T-helper 1 cell treated with Interleukin-12 subunit alpha and Interleukin-12 subunit beta and Interleukin-4 antibody, amounts not matched to agents 30 μg/mL and 1 μg/mL, for 36 hours (primary cell): ENCODE results near the gene HSPA6.
"Not testable (repeated sequence)": the region's sequence is repeated elsewhere in the genome, so short reads cannot be mapped to it uniquely, and the experiment has no call there.

ENCODE experiments used
- H3K27ac Mint-ChIP-seq: one replicate; pipeline ENCODE4 v1.8.0; 2021; ENCODE audit warnings: mild to moderate bottlenecking, mixed read lengths
- H3K27me3 Mint-ChIP-seq: one replicate; pipeline ENCODE4 v1.8.0; 2021; ENCODE audit warnings: low read depth, mixed read lengths
- H3K36me3 Mint-ChIP-seq: one replicate; pipeline ENCODE4 v1.8.0; 2021; ENCODE audit warnings: low read depth, mixed read lengths
- H3K4me1 Mint-ChIP-seq: one replicate; pipeline ENCODE4 v1.8.0; 2021; ENCODE audit warnings: low read depth, mixed read lengths
- H3K4me3 Mint-ChIP-seq: one replicate; pipeline ENCODE4 v1.8.0; 2021; ENCODE audit warnings: mild to moderate bottlenecking, moderate library complexity, mixed read lengths
- H3K9me3 Mint-ChIP-seq: one replicate; pipeline ENCODE4 v1.8.0; 2021; ENCODE audit warnings: mixed read lengths

Gene HSPA6

DNA sequence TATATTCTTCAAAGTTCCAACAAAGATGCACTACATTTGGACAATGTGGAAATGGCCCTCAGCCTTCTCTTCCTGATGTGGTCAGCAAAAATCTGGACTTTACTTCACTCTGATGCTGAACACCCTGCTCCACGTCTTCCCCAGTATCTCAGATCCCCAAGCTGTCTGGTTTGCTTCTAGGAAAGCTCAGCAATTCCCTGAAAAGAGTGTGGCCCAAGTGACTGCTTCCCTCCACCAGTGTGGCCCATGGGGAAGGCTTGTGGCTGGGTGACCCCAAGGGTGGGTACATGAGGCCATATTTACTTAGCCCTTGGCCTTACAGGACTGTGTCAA is 10.9 kb upstream of the HSPA6 start:
- H3K4me1 Mint-ChIP-seq, H3K36me3 Mint-ChIP-seq, H3K9me3 Mint-ChIP-seq, H3K4me3 Mint-ChIP-seq, H3K27ac Mint-ChIP-seq, H3K27me3 Mint-ChIP-seq: not testable (repeated sequence)

DNA sequence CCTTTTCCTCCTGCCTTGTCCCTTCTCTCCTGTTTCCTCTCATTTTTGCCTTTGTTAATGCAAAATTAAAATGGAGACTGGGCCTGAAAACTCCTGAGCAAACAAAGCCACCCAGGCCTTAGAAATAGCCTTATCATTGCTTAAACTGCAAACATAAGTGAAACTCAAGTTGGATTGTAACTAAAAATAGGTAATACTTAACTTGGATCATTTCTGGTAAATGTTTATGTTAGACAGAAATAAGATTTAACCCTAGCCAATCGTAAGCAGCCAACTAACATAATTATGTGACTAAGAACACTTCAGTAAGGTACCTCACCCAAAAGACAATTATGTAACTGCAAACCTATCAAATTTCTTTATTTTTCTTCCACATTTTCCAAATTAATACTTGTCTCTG is 10.4 kb upstream of the HSPA6 start:
- not testable (repeated sequence) for H3K27me3 Mint-ChIP-seq, H3K4me3 Mint-ChIP-seq, H3K9me3 Mint-ChIP-seq, H3K27ac Mint-ChIP-seq, H3K4me1 Mint-ChIP-seq, H3K36me3 Mint-ChIP-seq

DNA sequence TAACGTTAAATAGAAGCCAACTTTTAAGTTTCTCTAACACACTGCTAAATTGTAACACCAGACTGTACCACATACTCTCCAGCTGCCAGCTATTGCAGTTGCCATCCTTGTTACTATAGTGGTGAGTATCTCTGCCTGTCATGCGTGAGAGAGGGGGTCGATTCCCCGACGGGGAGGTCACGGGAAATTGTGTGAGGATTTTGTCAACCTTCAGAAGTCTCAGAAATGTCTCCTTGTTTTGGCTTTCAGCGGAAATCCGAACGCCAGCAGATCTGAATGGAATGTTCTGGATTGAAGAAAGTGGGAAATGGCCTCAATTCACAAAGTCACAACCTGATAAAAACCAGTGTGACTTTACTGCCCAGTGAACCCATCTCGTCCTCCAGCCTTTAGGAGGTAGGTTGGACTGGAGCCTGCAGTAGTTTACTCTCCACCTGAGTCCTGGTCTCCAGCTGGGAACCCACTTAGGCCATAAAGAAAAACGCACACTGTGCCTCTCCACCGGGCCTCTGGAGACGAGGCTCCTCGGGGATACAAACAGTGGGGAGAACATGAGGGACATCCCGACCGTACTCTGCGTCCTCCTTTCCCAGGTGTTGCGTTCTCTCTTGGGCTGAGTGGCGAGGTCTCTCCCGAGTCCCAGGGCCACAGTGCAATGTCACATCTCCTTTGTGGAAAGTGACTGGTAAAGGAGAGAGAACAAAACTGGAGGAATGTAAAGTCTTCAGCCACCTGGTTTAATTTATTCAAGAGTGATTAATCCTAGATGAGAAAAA is 1.1 kb upstream of the HSPA6 start:
- peaks cover 12% of the 10 kb centered on the region for H3K4me1 Mint-ChIP-seq
- peak overlapping the region; percentile 87 for H3K27ac Mint-ChIP-seq
- H3K27me3 Mint-ChIP-seq = peaks cover 50% of the 10 kb centered on the region
- not testable (repeated sequence) for H3K9me3 Mint-ChIP-seq, H3K36me3 Mint-ChIP-seq
- peak overlapping the region; percentile 84 for H3K4me3 Mint-ChIP-seq

DNA sequence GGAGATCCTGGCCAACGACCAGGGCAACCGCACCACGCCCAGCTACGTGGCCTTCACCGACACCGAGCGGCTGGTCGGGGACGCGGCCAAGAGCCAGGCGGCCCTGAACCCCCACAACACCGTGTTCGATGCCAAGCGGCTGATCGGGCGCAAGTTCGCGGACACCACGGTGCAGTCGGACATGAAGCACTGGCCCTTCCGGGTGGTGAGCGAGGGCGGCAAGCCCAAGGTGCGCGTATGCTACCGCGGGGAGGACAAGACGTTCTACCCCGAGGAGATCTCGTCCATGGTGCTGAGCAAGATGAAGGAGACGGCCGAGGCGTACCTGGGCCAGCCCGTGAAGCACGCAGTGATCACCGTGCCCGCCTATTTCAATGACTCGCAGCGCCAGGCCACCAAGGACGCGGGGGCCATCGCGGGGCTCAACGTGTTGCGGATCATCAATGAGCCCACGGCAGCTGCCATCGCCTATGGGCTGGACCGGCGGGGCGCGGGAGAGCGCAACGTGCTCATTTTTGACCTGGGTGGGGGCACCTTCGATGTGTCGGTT is 477 bp downstream of the HSPA6 start:
- not testable (repeated sequence) for H3K27ac Mint-ChIP-seq, H3K36me3 Mint-ChIP-seq, H3K9me3 Mint-ChIP-seq
- H3K27me3 Mint-ChIP-seq = peaks cover 48% of the 10 kb centered on the region
- peaks cover 12% of the 10 kb centered on the region for H3K4me1 Mint-ChIP-seq
- H3K4me3 Mint-ChIP-seq = peak overlapping the region; percentile 76

DNA sequence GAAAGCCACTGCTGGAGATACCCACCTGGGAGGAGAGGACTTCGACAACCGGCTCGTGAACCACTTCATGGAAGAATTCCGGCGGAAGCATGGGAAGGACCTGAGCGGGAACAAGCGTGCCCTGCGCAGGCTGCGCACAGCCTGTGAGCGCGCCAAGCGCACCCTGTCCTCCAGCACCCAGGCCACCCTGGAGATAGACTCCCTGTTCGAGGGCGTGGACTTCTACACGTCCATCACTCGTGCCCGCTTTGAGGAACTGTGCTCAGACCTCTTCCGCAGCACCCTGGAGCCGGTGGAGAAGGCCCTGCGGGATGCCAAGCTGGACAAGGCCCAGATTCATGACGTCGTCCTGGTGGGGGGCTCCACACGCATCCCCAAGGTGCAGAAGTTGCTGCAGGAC is 981 bp downstream of the HSPA6 start:
- peak overlapping the region; percentile 76 for H3K4me3 Mint-ChIP-seq
- peaks cover 49% of the 10 kb centered on the region for H3K27me3 Mint-ChIP-seq

DNA sequence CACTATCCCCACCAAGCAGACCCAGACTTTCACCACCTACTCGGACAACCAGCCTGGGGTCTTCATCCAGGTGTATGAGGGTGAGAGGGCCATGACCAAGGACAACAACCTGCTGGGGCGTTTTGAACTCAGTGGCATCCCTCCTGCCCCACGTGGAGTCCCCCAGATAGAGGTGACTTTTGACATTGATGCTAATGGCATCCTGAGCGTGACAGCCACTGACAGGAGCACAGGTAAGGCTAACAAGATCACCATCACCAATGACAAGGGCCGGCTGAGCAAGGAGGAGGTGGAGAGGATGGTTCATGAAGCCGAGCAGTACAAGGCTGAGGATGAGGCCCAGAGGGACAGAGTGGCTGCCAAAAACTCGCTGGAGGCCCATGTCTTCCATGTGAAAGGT is 1.6 kb downstream of the HSPA6 start:
- not testable (repeated sequence) for H3K9me3 Mint-ChIP-seq, H3K27ac Mint-ChIP-seq, H3K4me3 Mint-ChIP-seq
- Mint-ChIP-seq H3K27me3 (peaks cover 55% of the 10 kb centered on the region), H3K36me3 (peaks cover 10% of the 10 kb centered on the region), H3K4me1 (peaks cover 22% of the 10 kb centered on the region)

More for the DNA sequence above, 981 bp downstream of the HSPA6 start:
- H3K9me3 Mint-ChIP-seq, H3K27ac Mint-ChIP-seq, H3K36me3 Mint-ChIP-seq: not testable (repeated sequence)
- H3K4me1 Mint-ChIP-seq = peaks cover 17% of the 10 kb centered on the region

DNA sequence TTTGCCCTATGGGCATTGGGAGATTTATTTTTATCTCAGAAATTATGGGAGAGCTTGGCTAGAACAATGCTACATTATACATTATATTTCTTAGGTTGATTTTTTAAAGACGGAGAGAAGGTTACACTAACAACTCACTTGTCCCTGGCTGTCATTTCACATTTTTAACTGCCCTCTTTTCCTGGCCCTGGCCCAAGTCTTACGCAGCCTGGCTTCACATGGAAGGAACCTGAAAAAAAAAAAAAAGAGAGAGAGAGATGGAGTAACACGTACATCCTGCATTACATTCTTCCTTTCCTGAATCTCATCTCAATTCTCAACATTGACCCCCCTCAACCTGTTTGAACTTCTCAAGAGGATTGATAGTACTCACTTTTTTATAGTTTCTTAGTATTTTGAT is 4.2 kb downstream of the HSPA6 start:
- not testable (repeated sequence) for H3K4me3 Mint-ChIP-seq, H3K9me3 Mint-ChIP-seq, H3K27ac Mint-ChIP-seq
- Mint-ChIP-seq H3K27me3 (peaks cover 38% of the 10 kb centered on the region), H3K36me3 (peaks cover 12% of the 10 kb centered on the region), H3K4me1 (peaks cover 24% of the 10 kb centered on the region)

DNA sequence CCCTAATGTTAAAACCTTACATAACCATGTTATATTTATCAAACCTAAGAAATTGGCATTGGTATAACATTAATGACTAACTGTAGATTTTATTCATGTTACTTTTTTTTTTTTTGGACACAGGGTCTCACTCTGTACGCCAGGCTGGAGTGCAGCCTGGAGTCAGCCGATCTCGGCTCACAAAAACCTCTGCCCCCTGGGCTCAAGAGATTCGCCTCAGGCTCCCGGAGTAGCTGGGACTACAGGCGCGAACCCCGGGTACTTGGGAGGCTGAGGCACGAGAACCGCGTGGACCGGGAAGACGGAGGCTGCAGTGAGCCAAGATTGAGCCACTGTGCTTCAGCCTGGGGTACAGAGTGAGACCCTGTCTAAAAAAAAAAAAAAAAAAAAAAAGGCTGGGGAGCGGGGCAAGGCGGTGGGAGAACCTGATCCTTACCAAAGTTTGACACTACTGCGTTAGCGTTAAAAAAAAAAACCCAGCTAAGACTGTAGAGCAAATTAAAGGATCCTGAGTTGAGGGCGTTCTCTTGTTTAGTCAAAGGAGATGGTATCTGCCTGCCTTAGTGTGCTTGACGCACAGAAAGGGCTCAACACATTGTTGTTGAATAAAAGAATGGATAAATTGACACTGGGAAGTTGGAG is 5.2 kb downstream of the HSPA6 start:
- Mint-ChIP-seq H3K4me1 (peaks cover 19% of the 10 kb centered on the region), H3K4me3 (peak overlapping the region; percentile 87), H3K27me3 (peaks cover 33% of the 10 kb centered on the region), H3K27ac (peak overlapping the region; percentile 96)
- not testable (repeated sequence) for H3K36me3 Mint-ChIP-seq, H3K9me3 Mint-ChIP-seq

DNA sequence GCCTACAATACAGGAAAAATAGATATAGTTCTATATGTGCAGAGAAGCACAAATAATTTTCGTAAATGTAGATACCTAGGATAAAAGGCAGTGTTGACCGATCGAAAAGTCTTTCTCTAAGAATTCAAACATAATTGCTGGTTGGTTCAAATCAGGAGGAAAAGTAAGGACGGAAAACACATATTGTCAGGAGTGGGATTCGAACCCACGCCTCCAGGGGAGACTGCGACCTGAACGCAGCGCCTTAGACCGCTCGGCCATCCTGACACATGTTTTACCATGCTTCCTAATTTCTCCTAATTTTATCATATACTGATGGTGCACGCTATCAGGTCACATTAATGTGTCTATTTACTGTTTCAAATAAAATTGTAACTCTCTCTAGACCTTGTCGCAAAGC is 5.8 kb downstream of the HSPA6 start:
- H3K9me3 Mint-ChIP-seq, H3K36me3 Mint-ChIP-seq: not testable (repeated sequence)
- peak overlapping the region; percentile 96 for H3K27ac Mint-ChIP-seq
- peak overlapping the region; percentile 87 for H3K4me3 Mint-ChIP-seq
- peaks cover 29% of the 10 kb centered on the region for H3K27me3 Mint-ChIP-seq
- peaks cover 19% of the 10 kb centered on the region for H3K4me1 Mint-ChIP-seq

DNA sequence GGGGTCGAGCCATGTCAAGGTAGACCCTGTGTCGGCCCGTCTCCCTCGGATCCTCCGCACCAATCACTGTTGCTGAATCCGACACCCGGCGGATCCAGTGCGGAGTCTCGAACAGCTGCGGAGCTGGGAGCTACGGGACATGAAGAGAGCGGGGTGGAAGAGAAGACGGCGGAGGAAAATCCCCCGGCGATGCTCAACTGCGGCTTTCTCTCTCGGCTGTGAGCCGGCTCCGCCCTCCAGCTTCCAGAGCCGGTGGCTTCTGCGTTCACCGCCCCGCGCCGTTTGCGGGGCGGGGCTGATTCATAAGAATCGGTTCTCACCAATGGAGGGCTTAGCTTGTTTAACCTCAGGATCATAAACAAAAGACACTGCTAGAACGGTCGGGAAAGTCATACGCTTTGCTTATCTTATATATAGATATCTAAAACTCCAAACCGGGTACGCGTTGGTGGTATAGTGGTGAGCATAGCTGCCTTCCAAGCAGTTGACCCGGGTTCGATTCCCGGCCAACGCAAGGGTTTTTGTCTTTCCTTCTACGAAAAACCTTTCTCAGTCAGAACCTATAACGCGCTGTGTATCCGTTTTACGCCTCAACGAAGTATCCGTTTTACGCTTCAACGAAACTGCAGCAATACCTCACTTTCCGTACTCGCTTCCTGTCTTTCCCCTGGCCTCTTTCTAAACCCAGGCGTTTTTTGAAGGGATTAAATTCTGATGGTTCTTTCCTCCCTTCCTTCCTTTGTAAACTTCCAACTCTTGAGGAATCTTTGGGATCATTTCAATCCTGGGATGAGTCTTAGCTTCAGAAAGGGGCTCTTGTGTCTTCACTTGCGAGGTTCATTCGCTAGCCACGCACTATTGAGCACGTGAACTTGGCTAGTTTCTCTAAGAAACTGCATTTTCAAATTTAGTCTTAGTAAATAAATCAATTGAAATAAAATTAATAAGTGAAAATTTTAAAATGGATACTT is 6.6 kb downstream of the HSPA6 start:
- Mint-ChIP-seq H3K27ac (peak overlapping the region; percentile 96), H3K27me3 (peaks cover 27% of the 10 kb centered on the region), H3K4me1 (peaks cover 19% of the 10 kb centered on the region), H3K4me3 (peak overlapping the region; percentile 87)
- H3K36me3 Mint-ChIP-seq, H3K9me3 Mint-ChIP-seq: not testable (repeated sequence)

DNA sequence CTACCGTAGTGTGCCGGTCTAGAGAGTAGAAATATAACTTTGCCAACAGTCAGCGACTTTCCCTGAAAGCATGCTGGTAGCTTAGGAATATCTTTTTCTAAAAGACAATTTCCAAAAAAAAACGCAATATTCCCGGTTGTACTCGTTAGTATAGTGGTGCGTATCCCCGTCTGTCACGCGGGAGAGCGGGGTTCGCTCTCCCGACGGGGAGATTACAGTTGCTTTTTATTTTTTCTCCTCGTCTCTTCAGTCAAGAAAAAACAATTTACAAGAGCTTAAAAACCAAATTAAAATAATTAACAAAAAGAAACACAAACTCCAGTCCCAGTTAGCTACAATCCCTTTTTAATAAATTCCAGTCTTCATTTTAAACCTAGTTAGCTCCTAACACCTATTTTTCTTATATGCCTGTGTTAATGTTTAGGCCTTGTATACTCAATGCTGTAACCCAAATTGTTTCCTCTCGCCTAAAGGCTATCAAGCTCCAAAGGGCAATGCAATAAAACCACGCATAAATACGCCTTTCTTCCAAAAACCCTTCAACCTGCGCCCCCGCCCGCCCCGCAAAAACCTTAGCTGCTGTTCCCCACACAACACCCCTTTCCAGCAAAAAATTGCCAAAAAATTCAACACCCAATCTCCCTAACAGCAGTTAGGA is 7.8 kb downstream of the HSPA6 start:
- H3K27ac Mint-ChIP-seq = peak overlapping the region; percentile 55
- no peaks in the 10 kb centered on the region for H3K9me3 Mint-ChIP-seq
- H3K36me3 Mint-ChIP-seq = peaks cover 13% of the 10 kb centered on the region
- peaks cover 23% of the 10 kb centered on the region for H3K4me1 Mint-ChIP-seq
- peaks cover 21% of the 10 kb centered on the region for H3K27me3 Mint-ChIP-seq
- peak overlapping the region; percentile 18 for H3K4me3 Mint-ChIP-seq

DNA sequence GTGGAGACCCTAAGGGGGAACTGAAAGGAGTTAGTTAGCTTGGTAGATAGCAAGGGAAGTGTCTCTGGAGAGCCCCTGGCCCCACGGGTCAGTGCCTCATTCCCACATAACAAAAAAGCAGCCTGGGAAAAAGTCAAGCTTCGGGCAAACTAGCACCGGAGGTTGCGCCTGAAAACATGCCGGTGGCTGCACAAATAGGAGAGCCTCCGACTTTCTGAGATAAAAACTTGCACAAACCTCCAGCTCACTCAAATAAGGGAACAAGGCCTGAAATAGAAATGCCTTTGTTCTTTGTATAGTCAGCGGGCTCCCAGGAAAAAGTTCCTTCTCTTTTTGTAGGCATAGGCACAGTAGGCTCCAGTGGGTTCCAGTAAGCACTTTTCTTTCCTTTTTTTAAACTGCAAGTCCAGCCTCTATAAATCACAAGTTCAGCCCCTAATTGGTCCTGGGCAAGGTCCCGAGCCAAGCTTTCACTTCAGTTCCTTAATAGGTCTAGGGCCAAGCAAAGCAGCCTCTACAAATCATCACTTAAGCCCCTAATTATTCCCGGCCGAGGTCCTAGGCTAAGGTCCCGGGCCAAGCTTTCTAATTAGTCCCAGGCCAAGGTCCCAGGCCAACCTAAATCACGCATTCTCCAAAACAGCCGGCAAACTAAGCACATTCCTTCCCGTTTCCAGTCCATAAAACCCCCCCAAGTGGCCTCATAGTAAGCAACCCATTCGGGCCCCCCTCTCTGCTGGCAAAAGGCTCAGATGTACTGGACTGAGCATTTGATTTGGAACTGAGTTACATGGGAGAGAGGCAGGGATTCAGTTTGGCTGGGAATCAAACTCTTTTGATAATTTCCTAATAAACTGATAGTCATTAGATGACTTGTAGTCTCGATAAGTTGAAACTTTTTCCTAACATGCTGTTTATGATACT is 8.6 kb downstream of the HSPA6 start:
- H3K27me3 Mint-ChIP-seq = peaks cover 27% of the 10 kb centered on the region
- not testable (repeated sequence) for H3K27ac Mint-ChIP-seq, H3K9me3 Mint-ChIP-seq, H3K4me3 Mint-ChIP-seq
- peaks cover 30% of the 10 kb centered on the region for H3K4me1 Mint-ChIP-seq
- H3K36me3 Mint-ChIP-seq = peaks cover 16% of the 10 kb centered on the region

DNA sequence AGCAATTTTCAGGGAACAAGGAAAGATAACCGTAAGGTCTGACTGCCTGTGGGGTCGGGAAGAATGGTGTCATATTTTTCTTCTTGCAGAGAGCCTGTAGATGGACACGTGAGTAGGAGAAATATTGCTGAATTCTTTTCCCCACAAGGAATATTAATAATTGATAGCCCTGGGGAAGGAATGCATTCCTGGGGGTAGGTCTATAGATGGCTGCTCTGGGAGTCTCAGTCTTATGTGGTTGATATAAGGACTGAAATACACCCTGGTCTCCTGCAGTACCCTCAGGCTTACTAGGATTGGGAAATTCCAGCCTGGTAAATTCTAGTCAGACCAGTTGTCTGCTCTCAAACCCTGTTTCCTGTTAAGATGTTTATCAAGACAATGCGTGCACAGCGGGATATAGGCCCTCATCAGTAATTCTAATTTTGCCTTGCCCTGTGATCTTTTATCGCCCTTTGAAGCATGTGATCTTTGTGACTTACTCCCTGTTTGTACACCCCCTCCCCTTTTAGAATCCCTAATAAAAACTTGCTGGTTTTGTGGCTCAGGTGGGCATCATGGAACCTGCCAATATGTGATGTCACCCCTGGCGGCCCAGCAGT is 12.8 kb downstream of the HSPA6 start:
- H3K27ac Mint-ChIP-seq, H3K36me3 Mint-ChIP-seq, H3K4me3 Mint-ChIP-seq, H3K9me3 Mint-ChIP-seq: not testable (repeated sequence)
- H3K4me1 Mint-ChIP-seq = peaks cover 37% of the 10 kb centered on the region
- peaks cover 14% of the 10 kb centered on the region for H3K27me3 Mint-ChIP-seq
